SK-N-SH (cell line): ENCODE data around the gene DLL1. TPM values are rescaled to one million over a fixed set of nuclear protein-coding genes. Genes with fewer than 3 reads are reported as not detected.

Source experiments
- CTCF ChIA-PET: fragments of 300-600, 350-600 bp; formaldehyde crosslinking; extraction: SDS; loops from one replicate; lab custom pipeline; 2021; lab: Yijun Ruan, JAX
- POLR2A ChIA-PET: fragments of 350-600 bp; sonication (Branson Sonifier 250); formaldehyde crosslinking; extraction: SDS; loops from one replicate; lab custom pipeline; 2020; ENCODE audit warnings: antibody characterized with exemption, inconsistent platforms; lab: Yijun Ruan, JAX
- DNase-seq: peaks from one replicate; pipeline ENCODE4 v3.0.0; 2012
- H2AFZ ChIP-seq: fragments of 200-600 bp; sonication (generic); 2 replicates; pipeline ENCODE4 v1.8.1; 2016; ENCODE audit warnings: antibody characterized with exemption, mild to moderate bottlenecking, low read depth
- H3F3A ChIP-seq: fragments of 200-600 bp; sonication (generic); replicated peaks from 2 replicates; pipeline ENCODE3; 2016; ENCODE audit warnings: antibody characterized with exemption, mild to moderate bottlenecking; ENCODE audit not compliant: insufficient read depth
- H3K27ac ChIP-seq, 2 experiments: fragments of 200-500 bp in 1 of 2; fragments of 200-600 bp in 1 of 2; sonication (Bioruptor generic) in 1 of 2; sonication (generic), shearing (Covaris generic) in 1 of 2; 2 replicates each; pipeline versions ENCODE4 v1.5.1 to v1.6.1; 2014 to 2016; ENCODE audit warnings: low read depth in 2 of 2, inconsistent platforms in 1 of 2, low read length in 1 of 2, mild to moderate bottlenecking in 1 of 2, mixed read lengths in 1 of 2
- H3K27me3 ChIP-seq: fragments of 200-600 bp; sonication (generic), shearing (Covaris generic); 2 replicates; pipeline ENCODE4 v1.6.1; 2016; ENCODE audit warnings: mixed run types; ENCODE audit not compliant: insufficient read depth
- H3K36me3 ChIP-seq, 2 experiments: fragments of 200-500 bp in 1 of 2; fragments of 200-600 bp in 1 of 2; sonication (Bioruptor generic) in 1 of 2; sonication (generic) in 1 of 2; replicated peaks in 1 of 2; 2 replicates each; pipeline versions ENCODE3 to v1.5.1; 2014 to 2016; ENCODE audit warnings: low read length in 1 of 2, mild to moderate bottlenecking in 1 of 2; ENCODE audit not compliant: insufficient read depth in 2 of 2, control insufficient read depth in 1 of 2
- H3K4me1 ChIP-seq, 2 experiments: fragments of 200-500 bp in 1 of 2; fragments of 200-600 bp in 1 of 2; sonication (Bioruptor generic) in 1 of 2; sonication (generic), shearing (Covaris generic) in 1 of 2; 2 replicates each; pipeline versions ENCODE4 v1.5.1 to v1.6.1; 2014 to 2016; ENCODE audit warnings: low read depth in 1 of 2, low read length in 1 of 2, mixed run types in 1 of 2; ENCODE audit not compliant: insufficient read depth in 2 of 2, control insufficient read depth in 1 of 2
- H3K4me2 ChIP-seq: fragments of 200-600 bp; sonication (generic), shearing (Covaris generic); 2 replicates; pipeline ENCODE4 v1.6.1; 2017; ENCODE audit warnings: mixed run types
- H3K4me3 ChIP-seq, 2 experiments: fragments of 200-500 bp in 1 of 2; fragments of 200-600 bp in 1 of 2; sonication (Bioruptor generic) in 1 of 2; sonication (generic), shearing (Covaris generic) in 1 of 2; 2 replicates each; pipeline versions ENCODE4 v1.5.1 to v1.8.1; 2014 to 2016; ENCODE audit warnings: low read depth in 2 of 2, inconsistent platforms in 1 of 2, low read length in 1 of 2, mild to moderate bottlenecking in 1 of 2, mixed read lengths in 1 of 2, moderate library complexity in 1 of 2
- H3K79me2 ChIP-seq: fragments of 200-600 bp; sonication (generic); 2 replicates; pipeline ENCODE4 v1.8.1; 2017; ENCODE audit warnings: mild to moderate bottlenecking; ENCODE audit not compliant: insufficient read depth
- H3K9ac ChIP-seq: fragments of 200-600 bp; sonication (generic); 2 replicates; pipeline ENCODE4 v1.6.1; 2017; ENCODE audit warnings: mixed run types
- H3K9me2 ChIP-seq: fragments of 200-600 bp; sonication (generic); 2 replicates; pipeline ENCODE4 v1.6.1; 2017; ENCODE audit warnings: mixed run types
- H3K9me3 ChIP-seq: fragments of 200-600 bp; sonication (generic); 2 replicates; pipeline ENCODE4 v1.6.1; 2017; ENCODE audit warnings: mixed run types, mild to moderate bottlenecking, moderate library complexity
- H4K20me1 ChIP-seq: fragments of 200-600 bp; sonication (generic); 2 replicates; pipeline ENCODE4 v1.6.1; 2017; ENCODE audit warnings: mild to moderate bottlenecking, mixed run types; ENCODE audit not compliant: insufficient read depth
- CHD2 ChIP-seq: fragments of 150-350 bp; IDR thresholded peaks from 2 replicates; pipeline ENCODE4 v1.6.1; 2018; ENCODE audit warnings: low read length; ENCODE audit not compliant: partially characterized antibody
- ELF1 ChIP-seq: IDR thresholded peaks from 2 replicates; pipeline ENCODE4 v1.4.0; 2012
- EZH2phosphoT487 ChIP-seq: fragments of 200-600 bp; sonication (generic); IDR thresholded peaks from 2 replicates; pipeline ENCODE4 v1.6.1; 2017; ENCODE audit warnings: low read depth, mixed run types, mild to moderate bottlenecking, antibody characterized with exemption, moderate library complexity, borderline replicate concordance
- GABPA ChIP-seq: IDR thresholded peaks from 2 replicates; pipeline ENCODE4 v1.4.0; 2012; ENCODE audit warnings: low read depth, mild to moderate bottlenecking
- MEF2A ChIP-seq: IDR thresholded peaks from 2 replicates; pipeline ENCODE4 v1.4.0; 2012; ENCODE audit warnings: low read depth, borderline replicate concordance
- MXI1 ChIP-seq: IDR thresholded peaks from 2 replicates; pipeline ENCODE4 v1.6.1; 2012; ENCODE audit warnings: mild to moderate bottlenecking, low read depth, low read length, improper control_type of control experiment
- POLR2AphosphoS5 ChIP-seq: IDR thresholded peaks from 2 replicates; pipeline ENCODE4 v1.6.1; 2012; ENCODE audit warnings: low read depth, low read length
- RXRA ChIP-seq: IDR thresholded peaks from 2 replicates; pipeline ENCODE4 v1.4.0; 2012; ENCODE audit warnings: low read depth, mild to moderate bottlenecking, borderline replicate concordance
- SIN3A ChIP-seq: IDR thresholded peaks from 2 replicates; pipeline ENCODE4 v1.6.1; 2012; ENCODE audit warnings: low read depth, mild to moderate bottlenecking, low read length, moderate library complexity, borderline replicate concordance
- TAF1 ChIP-seq: IDR thresholded peaks from 2 replicates; pipeline ENCODE4 v1.6.1; 2012; ENCODE audit warnings: low read depth, mild to moderate bottlenecking, low read length, moderate library complexity, borderline replicate concordance
- TCF12 ChIP-seq: IDR thresholded peaks from 2 replicates; pipeline ENCODE4 v1.4.0; 2012
- USF1 ChIP-seq: IDR thresholded peaks from 2 replicates; pipeline ENCODE4 v1.4.0; 2012; ENCODE audit warnings: low read depth, borderline replicate concordance
- YY1 ChIP-seq: IDR thresholded peaks from 2 replicates; pipeline ENCODE4 v1.4.0; 2012; ENCODE audit warnings: low read depth, mild to moderate bottlenecking
- ZBTB33 ChIP-seq: IDR thresholded peaks from 2 replicates; pipeline ENCODE4 v1.4.0; 2012; ENCODE audit warnings: low read depth, borderline replicate concordance
- WGBS: methylation state at CpG from one replicate; pipeline ENCODE4 v1.1.6; 2017; ENCODE audit warnings: low lambda C conversion rate; 5-methylcytosine and 5-hydroxymethylcytosine counted together
- polyA plus RNA-seq, 3 experiments: library from polyadenylated mRNA; depleted of rRNA; stranded (reverse); fragments of >200 nt; gene quantifications; 2 replicates each; pipeline ENCODE4 v1.2.3, GENCODE V29; 2012
- TF ChIP-seq, protein P1 (sequence below): IDR thresholded peaks from 2 replicates; pipeline ENCODE4 v1.6.1; 2012; ENCODE audit warnings: mild to moderate bottlenecking, low read depth, low read length, moderate library complexity

DLL1 gene
- polyA plus RNA-seq, 1 of the 3 experiments (the other 2 are of a cell fraction), result 0.25 TPM

DNA sequence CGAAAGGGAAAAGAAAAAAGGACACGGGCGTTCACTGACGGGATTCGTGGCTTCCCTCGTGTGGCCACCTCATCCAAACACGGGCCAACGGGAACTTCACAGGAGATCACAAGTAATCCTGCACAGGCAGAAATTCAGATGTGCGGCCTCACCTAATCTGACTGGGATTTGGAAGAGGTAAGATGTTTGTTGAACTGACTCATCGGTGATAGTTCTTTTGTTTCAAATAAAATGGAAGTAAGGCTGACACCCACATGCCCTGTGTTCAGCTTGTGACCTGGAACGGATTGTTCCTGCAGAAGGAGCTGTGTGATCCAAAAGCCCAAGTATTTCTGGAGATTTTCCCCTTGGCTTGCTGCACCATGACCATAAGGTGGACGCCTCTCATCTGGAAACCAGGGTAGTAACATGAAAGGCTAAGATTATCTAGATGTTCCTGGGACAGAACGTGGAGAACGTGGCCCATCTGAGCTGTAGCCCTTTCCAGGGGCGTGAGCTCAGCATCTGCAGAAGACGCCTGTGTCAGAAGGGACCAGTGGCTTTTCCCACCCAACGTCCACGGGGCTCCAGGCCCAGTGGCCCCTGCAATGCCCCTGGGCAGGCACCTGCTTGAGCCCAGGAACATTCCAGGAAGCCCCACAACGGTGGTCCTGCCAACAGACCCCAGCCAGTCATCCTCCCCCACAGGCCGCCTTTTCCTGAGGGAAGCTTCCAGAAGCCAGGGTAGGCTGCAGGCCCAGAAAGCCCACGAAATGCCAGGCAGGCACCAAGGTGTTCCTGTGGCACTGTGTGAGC is 39.7 kb downstream of the DLL1 start:
- no peaks in the 10 kb centered on the region for H4K20me1 ChIP-seq
- CTCF ChIA-PET, result interaction anchor here (1.3 kb wide), 1 partner anchor 10 kb away, joined by 3 read pairs; no protein-coding TSS in a partner anchor
- no peak for DNase-seq

More for the DNA sequence above, 39.7 kb downstream of the DLL1 start:
- no peaks in the 10 kb centered on the region for H3K79me2 ChIP-seq
- 67% methylated on average over 17 of the region's 21 CpGs for WGBS
- no peaks in the 10 kb centered on the region; a peak in 1 of 4 replicates for H3K4me1 ChIP-seq
- no peaks in the 10 kb centered on the region for H3K9me3 ChIP-seq
- H3K36me3 ChIP-seq, result no peaks in the 10 kb centered on the region
- no peaks in the 10 kb centered on the region for H3K9me2 ChIP-seq
- no peak overlapping the region for H3K9ac ChIP-seq
- H3K4me3 ChIP-seq, result no peak overlapping the region
- H3F3A ChIP-seq, result no peaks in the 10 kb centered on the region
- TF ChIP-seq GABPA (no peak), ZBTB33 (no peak), SIN3A (no peak), YY1 (no peak), USF1 (no peak), ELF1 (no peak), TAF1 (no peak), MXI1 (no peak), EZH2phosphoT487 (no peak), CHD2 (no peak), MEF2A (no peak), TCF12 (no peak), POLR2AphosphoS5 (no peak), RXRA (no peak)
- TF ChIP-seq, protein P1, sequence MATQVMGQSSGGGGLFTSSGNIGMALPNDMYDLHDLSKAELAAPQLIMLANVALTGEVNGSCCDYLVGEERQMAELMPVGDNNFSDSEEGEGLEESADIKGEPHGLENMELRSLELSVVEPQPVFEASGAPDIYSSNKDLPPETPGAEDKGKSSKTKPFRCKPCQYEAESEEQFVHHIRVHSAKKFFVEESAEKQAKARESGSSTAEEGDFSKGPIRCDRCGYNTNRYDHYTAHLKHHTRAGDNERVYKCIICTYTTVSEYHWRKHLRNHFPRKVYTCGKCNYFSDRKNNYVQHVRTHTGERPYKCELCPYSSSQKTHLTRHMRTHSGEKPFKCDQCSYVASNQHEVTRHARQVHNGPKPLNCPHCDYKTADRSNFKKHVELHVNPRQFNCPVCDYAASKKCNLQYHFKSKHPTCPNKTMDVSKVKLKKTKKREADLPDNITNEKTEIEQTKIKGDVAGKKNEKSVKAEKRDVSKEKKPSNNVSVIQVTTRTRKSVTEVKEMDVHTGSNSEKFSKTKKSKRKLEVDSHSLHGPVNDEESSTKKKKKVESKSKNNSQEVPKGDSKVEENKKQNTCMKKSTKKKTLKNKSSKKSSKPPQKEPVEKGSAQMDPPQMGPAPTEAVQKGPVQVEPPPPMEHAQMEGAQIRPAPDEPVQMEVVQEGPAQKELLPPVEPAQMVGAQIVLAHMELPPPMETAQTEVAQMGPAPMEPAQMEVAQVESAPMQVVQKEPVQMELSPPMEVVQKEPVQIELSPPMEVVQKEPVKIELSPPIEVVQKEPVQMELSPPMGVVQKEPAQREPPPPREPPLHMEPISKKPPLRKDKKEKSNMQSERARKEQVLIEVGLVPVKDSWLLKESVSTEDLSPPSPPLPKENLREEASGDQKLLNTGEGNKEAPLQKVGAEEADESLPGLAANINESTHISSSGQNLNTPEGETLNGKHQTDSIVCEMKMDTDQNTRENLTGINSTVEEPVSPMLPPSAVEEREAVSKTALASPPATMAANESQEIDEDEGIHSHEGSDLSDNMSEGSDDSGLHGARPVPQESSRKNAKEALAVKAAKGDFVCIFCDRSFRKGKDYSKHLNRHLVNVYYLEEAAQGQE, result no peak
- H3K27ac ChIP-seq, result no peak overlapping the region
- POLR2A ChIA-PET, result interaction anchor here (0.7 kb wide), 1 partner anchor 11 kb away, joined by 6 read pairs; no protein-coding TSS in a partner anchor
- no peaks in the 10 kb centered on the region for H3K27me3 ChIP-seq
- H3K4me2 ChIP-seq, result no peak overlapping the region
- no peak overlapping the region for H2AFZ ChIP-seq
